H1 (cell line): Measurements from ENCODE around the gene ACTG1. TPM values are rescaled to one million over a fixed set of nuclear protein-coding genes. Genes with fewer than 3 reads are reported as not detected.
A peak's percentile ranks its signal among the peaks of the same experiment; 100 is the strongest.

ENCODE experiments used
- CTCF ChIA-PET: fragments of 300-600 bp; sonication (Branson Sonifier 250); formaldehyde crosslinking; loops from one replicate; lab custom pipeline; 2021; ENCODE audit not compliant: partially characterized antibody; lab: Charles Lee
- POLR2A ChIA-PET: fragments of 300-600 bp; sonication (Branson Sonifier 250); formaldehyde crosslinking; loops from one replicate; lab custom pipeline; 2021; ENCODE audit warnings: inconsistent platforms; ENCODE audit not compliant: partially characterized antibody; lab: Charles Lee
- DNase-seq, 2 experiments: peaks; one replicate each; pipeline versions ENCODE4 v3.0.0 to v3.0.0-alpha.2; 2010 to 2022; ENCODE audit warnings: low spot score in 2 of 2, low read depth in 1 of 2, mixed read lengths in 1 of 2
- FAIRE-seq: peaks from 2 replicates; lab custom pipeline; 2011; peaks lifted over from hg19 to GRCh38; lab: Jason Lieb, UNC
- H2AFZ ChIP-seq: 2 replicates; pipeline ENCODE4 v1.8.1; 2012; ENCODE audit warnings: low read length, inconsistent platforms
- H2AK5ac ChIP-seq: 2 replicates; pipeline ENCODE4 v1.6.1; 2013; ENCODE audit warnings: low read depth, low read length
- H2BK120ac ChIP-seq: replicated peaks from 2 replicates; pipeline ENCODE3; 2013; ENCODE audit warnings: low read depth, low read length, inconsistent platforms
- H2BK12ac ChIP-seq: 2 replicates; pipeline ENCODE4 v1.6.1; 2013; ENCODE audit warnings: low read depth, low read length
- H2BK15ac ChIP-seq: 2 replicates; pipeline ENCODE4 v1.6.1; 2013; ENCODE audit warnings: low read length
- H2BK20ac ChIP-seq: 2 replicates; pipeline ENCODE4 v1.6.1; 2013; ENCODE audit warnings: low read length
- H2BK5ac ChIP-seq: 2 replicates; pipeline ENCODE4 v1.6.1; 2013; ENCODE audit warnings: low read depth, low read length
- H3K14ac ChIP-seq: 2 replicates; pipeline ENCODE4 v1.6.1; 2013; ENCODE audit warnings: inconsistent platforms; ENCODE audit not compliant: insufficient read length
- H3K18ac ChIP-seq: 2 replicates; pipeline ENCODE4 v1.6.1; 2013; ENCODE audit warnings: low read length; ENCODE audit errors: extremely low read depth
- H3K23ac ChIP-seq: 2 replicates; pipeline ENCODE4 v1.6.1; 2013; ENCODE audit warnings: inconsistent platforms; ENCODE audit not compliant: insufficient read length
- H3K23me2 ChIP-seq: 2 replicates; pipeline ENCODE4 v1.6.1; 2013; ENCODE audit warnings: low read depth, low read length
- H3K27ac ChIP-seq: 2 replicates; pipeline ENCODE4 v1.6.1; 2011; ENCODE audit warnings: low read depth, low read length, inconsistent platforms
- H3K27me3 ChIP-seq, 4 experiments: replicated peaks in 1 of 4; 1 replicate in 1 of 4; 2 replicates in 3 of 4; pipeline versions ENCODE4 v1.6.1 to v1.8.1; 2011 to 2013; ENCODE audit warnings: low read length in 3 of 4, mild to moderate bottlenecking in 3 of 4, inconsistent platforms in 2 of 4, mixed read lengths in 2 of 4, moderate library complexity in 1 of 4; ENCODE audit not compliant: control insufficient read depth in 3 of 4, insufficient read depth in 3 of 4; ENCODE audit errors: extremely low read depth in 1 of 4
- H3K36me3 ChIP-seq, 4 experiments: 2 replicates each; pipeline versions ENCODE4 v1.6.1 to v1.8.1; 2011 to 2013; ENCODE audit warnings: mild to moderate bottlenecking in 4 of 4, low read length in 3 of 4, moderate library complexity in 2 of 4, control low read depth in 1 of 4, inconsistent platforms in 1 of 4; ENCODE audit not compliant: insufficient read depth in 4 of 4, control insufficient read depth in 2 of 4
- H3K4ac ChIP-seq: replicated peaks from 2 replicates; pipeline ENCODE3; 2013; ENCODE audit warnings: low read length, low read depth, mixed read lengths, inconsistent platforms; ENCODE audit not compliant: insufficient read length
- H3K4me1 ChIP-seq, 4 experiments: replicated peaks in 1 of 4; 1 replicate in 1 of 4; 2 replicates in 3 of 4; pipeline versions ENCODE4 v1.6.1 to v1.8.1; 2011 to 2013; ENCODE audit warnings: low read length in 3 of 4, inconsistent platforms in 2 of 4, mixed read lengths in 1 of 4; ENCODE audit not compliant: insufficient read depth in 4 of 4, control insufficient read depth in 3 of 4
- H3K4me2 ChIP-seq, 2 experiments: 2 replicates each; pipeline versions ENCODE4 v1.6.1 to v1.8.1; 2011 to 2013; ENCODE audit warnings: low read depth in 2 of 2, low read length in 2 of 2, control low read depth in 1 of 2, inconsistent platforms in 1 of 2, mild to moderate bottlenecking in 1 of 2; ENCODE audit not compliant: insufficient read depth in 1 of 2
- H3K4me3 ChIP-seq, 4 experiments: fragments of 200-600, 300-600 bp in 1 of 4; sonication (generic), shearing (Covaris generic), sonication (Bioruptor Twin) in 1 of 4; 2 replicates each; pipeline versions ENCODE4 v1.5.1 to v1.8.1; 2011 to 2016; ENCODE audit warnings: low read length in 4 of 4, low read depth in 3 of 4, control low read depth in 2 of 4, inconsistent platforms in 2 of 4, mild to moderate bottlenecking in 2 of 4, mixed read lengths in 1 of 4, moderate library complexity in 1 of 4; ENCODE audit not compliant: insufficient read depth in 2 of 4; ENCODE audit errors: extremely low read depth in 1 of 4
- H3K56ac ChIP-seq: replicated peaks from 2 replicates; pipeline ENCODE3; 2013; ENCODE audit warnings: low read depth, mild to moderate bottlenecking, mixed read lengths, low read length, inconsistent platforms; ENCODE audit not compliant: insufficient read length
- H3K79me1 ChIP-seq: 2 replicates; pipeline ENCODE4 v1.6.1; 2013; ENCODE audit warnings: low read depth, low read length, control low read depth
- H3K79me2 ChIP-seq, 2 experiments: 2 replicates each; pipeline versions ENCODE4 v1.6.1 to v1.8.1; 2012 to 2013; ENCODE audit warnings: low read length in 2 of 2, mild to moderate bottlenecking in 2 of 2, inconsistent platforms in 1 of 2; ENCODE audit not compliant: insufficient read depth in 2 of 2, control insufficient read depth in 1 of 2
- H3K9ac ChIP-seq, 4 experiments: replicated peaks in 1 of 4; 1 replicate in 1 of 4; 2 replicates in 3 of 4; pipeline versions ENCODE4 v1.6.1 to v1.8.1; 2011 to 2013; ENCODE audit warnings: low read depth in 3 of 4, low read length in 3 of 4, control low read depth in 2 of 4, mild to moderate bottlenecking in 2 of 4, moderate library complexity in 2 of 4, inconsistent platforms in 1 of 4; ENCODE audit errors: extremely low read depth in 1 of 4
- H3K9me3 ChIP-seq, 2 experiments: 2 replicates each; pipeline versions ENCODE4 v1.6.1 to v1.8.1; 2012 to 2013; ENCODE audit warnings: mild to moderate bottlenecking in 2 of 2, moderate library complexity in 2 of 2, control low read depth in 1 of 2, inconsistent platforms in 1 of 2, low read depth in 1 of 2, low read length in 1 of 2, mixed read lengths in 1 of 2; ENCODE audit not compliant: insufficient read depth in 2 of 2
- H4K20me1 ChIP-seq, 2 experiments: replicated peaks in 1 of 2; 2 replicates each; pipeline versions ENCODE3 to v1.8.1; 2011 to 2013; ENCODE audit warnings: inconsistent platforms in 2 of 2, low read length in 2 of 2, mild to moderate bottlenecking in 1 of 2; ENCODE audit not compliant: insufficient read depth in 2 of 2, control insufficient read depth in 1 of 2
- H4K5ac ChIP-seq: 2 replicates; pipeline ENCODE4 v1.6.1; 2013; ENCODE audit warnings: low read length, low read depth, mixed read lengths, inconsistent platforms; ENCODE audit not compliant: insufficient read length
- H4K8ac ChIP-seq: 2 replicates; pipeline ENCODE4 v1.8.0; 2013; ENCODE audit warnings: mild to moderate bottlenecking, moderate library complexity, low read length, inconsistent platforms; ENCODE audit not compliant: insufficient read depth; ENCODE audit errors: extremely low read depth
- H4K91ac ChIP-seq: replicated peaks from 2 replicates; pipeline ENCODE3; 2013; ENCODE audit warnings: low read length, mixed read lengths, inconsistent platforms; ENCODE audit not compliant: insufficient read length
- CREB1 ChIP-seq: IDR thresholded peaks from 2 replicates; pipeline ENCODE4 v1.6.1; 2012; ENCODE audit warnings: inconsistent platforms
- EZH2 ChIP-seq: fragments of 200-600 bp; sonication (generic); IDR thresholded peaks from 2 replicates; pipeline ENCODE4 v1.7.1; 2012; ENCODE audit warnings: low read depth, mild to moderate bottlenecking, moderate library complexity, low read length, inconsistent platforms; ENCODE audit not compliant: severe bottlenecking
- JUN ChIP-seq: IDR thresholded peaks from 2 replicates; pipeline ENCODE4 v1.6.1; 2011; ENCODE audit warnings: low read depth, mild to moderate bottlenecking, improper control_type of control experiment, low read length
- PHF8 ChIP-seq: fragments of 200-600 bp; sonication (generic); conservative IDR thresholded peaks from 2 replicates; pipeline ENCODE4 v1.7.1; 2012; ENCODE audit warnings: low read depth, mild to moderate bottlenecking, inconsistent platforms, low read length, moderate library complexity
- SP4 ChIP-seq: IDR thresholded peaks from 2 replicates; pipeline ENCODE4 v1.6.1; 2012; ENCODE audit warnings: low read length, inconsistent platforms
- WGBS, 2 experiments: shearing (Covaris generic) in 1 of 2; methylation state at CpG; one replicate each; pipeline versions ENCODE4 v1.1.6 to v1.1.7; 2013 to 2015; ENCODE audit warnings: low lambda C conversion rate in 2 of 2, mixed read lengths in 2 of 2, inconsistent platforms in 1 of 2, low coverage in 1 of 2, missing lambda C conversion rate in 1 of 2; ENCODE audit not compliant: insufficient replicate concordance in 2 of 2, insufficient coverage in 1 of 2, insufficient read length in 1 of 2; ENCODE audit errors: extremely low coverage in 1 of 2, missing lambda C conversion rate in 1 of 2; 5-methylcytosine and 5-hydroxymethylcytosine counted together
- polyA plus RNA-seq, 7 experiments: library from polyadenylated mRNA; depleted of rRNA in 3 of 7; stranded (reverse) in 5 of 7; unstranded in 2 of 7; fragments of >200 nt in 5 of 7; fragments of 200-250 nt in 2 of 7; gene quantifications; 1 replicate in 5 of 7; 2 replicates in 1 of 7; 4 replicates in 1 of 7; pipeline versions ENCODE4 v1.2.1 to v1.2.3, GENCODE V29; 2011 to 2013; ENCODE audit warnings: missing spikeins in 2 of 7, mixed read lengths in 2 of 7
- total RNA-seq: library from RNA; stranded (reverse); fragmentation: NEBNext Ultra II Directional; extraction: Animal tissue kit (Norgen Biotek cat#: 25700); gene quantifications from 2 replicates; pipeline ENCODE4 v1.2.1, GENCODE V29; 2021
- TF ChIP-seq, protein P1 (sequence below): IDR thresholded peaks from 2 replicates; pipeline ENCODE4 v1.6.1; 2012; ENCODE audit warnings: inconsistent platforms
- TF ChIP-seq, protein P2 (sequence below): IDR thresholded peaks from 2 replicates; pipeline ENCODE4 v1.6.1; 2011; ENCODE audit warnings: low read depth, mild to moderate bottlenecking, low read length; ENCODE audit not compliant: insufficient read depth
- TF ChIP-seq, protein P3 (sequence below): IDR thresholded peaks from 2 replicates; pipeline ENCODE4 v1.6.1; 2011; ENCODE audit warnings: low read length, improper control_type of control experiment
- TF ChIP-seq, protein P4 (sequence below): IDR thresholded peaks from 2 replicates; pipeline ENCODE4 v1.6.1; 2012; ENCODE audit warnings: inconsistent platforms

Gene ACTG1
- total and polyA plus RNA-seq, 2 of the 8 experiments (the other 6 are each of a cell fraction or from before 2014, with no cell fraction given): 3,535 to 5,010 TPM

DNA sequence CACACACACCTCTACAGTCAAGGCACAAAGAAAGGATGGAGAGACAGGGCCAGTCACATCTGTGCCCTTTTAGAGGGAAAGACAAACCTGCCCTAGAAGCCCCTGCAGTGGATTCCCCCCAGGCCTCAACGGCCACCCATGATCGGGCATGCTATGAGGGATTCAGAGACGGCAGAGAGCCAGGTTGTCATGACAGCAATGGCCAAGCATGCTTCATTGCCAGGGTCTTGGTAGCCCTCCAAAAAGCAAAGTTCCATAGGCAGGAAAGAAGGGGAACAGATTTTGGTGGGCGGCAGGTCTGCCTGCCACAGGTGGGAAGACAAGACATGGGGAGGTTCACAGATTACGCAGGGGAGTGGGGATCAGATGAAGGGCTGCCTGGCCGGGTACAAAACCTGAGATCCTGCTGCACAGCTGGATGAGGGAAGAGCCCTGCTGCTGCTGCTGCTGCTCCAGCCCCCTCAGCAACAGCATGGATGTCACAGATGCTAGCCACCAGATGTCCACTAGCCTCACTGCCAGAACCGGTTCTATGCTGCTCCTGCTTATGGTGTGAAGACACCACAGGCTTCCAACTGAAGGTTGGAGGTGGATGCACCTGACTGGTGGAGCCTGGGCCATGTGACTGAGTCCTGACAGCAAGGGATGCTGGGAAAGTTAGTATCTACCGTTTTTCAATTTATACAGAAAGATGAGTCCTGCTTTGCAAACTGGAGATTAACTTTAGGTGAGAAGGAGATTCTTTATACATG, 17.8 kb downstream of the ACTG1 start:
- H3K79me1 ChIP-seq: no peaks in the 10 kb centered on the region
- H4K5ac ChIP-seq: no peak overlapping the region
- peaks cover 4 to 17% (median 11%) of the 10 kb centered on the region in 4 experiments for H3K4me1 ChIP-seq
- H3K23ac ChIP-seq: no peak overlapping the region
- H2BK15ac ChIP-seq: no peak overlapping the region
- no peak for FAIRE-seq
- H3K18ac ChIP-seq: no peak overlapping the region
- H3K9me3 ChIP-seq: no peaks in the 10 kb centered on the region
- CTCF ChIA-PET: interaction anchor here (1.1 kb wide), 1 partner anchor 185 kb away, joined by 3 read pairs; no protein-coding TSS in a partner anchor
- H4K91ac ChIP-seq: no peak overlapping the region
- H3K4ac ChIP-seq: peak overlapping the region; percentile 4
- H3K9ac ChIP-seq: no peak overlapping the region
- H2AFZ ChIP-seq: no peak overlapping the region
- H3K27me3 ChIP-seq: peaks cover 0 to 5% (median 2%) of the 10 kb centered on the region in 4 experiments; a peak in 3 of 7 replicates
- H2BK5ac ChIP-seq: no peak overlapping the region
- no peak overlapping the region for H2BK12ac ChIP-seq
- H3K4me3 ChIP-seq: no peak overlapping the region
- WGBS, 2 experiments: 82% methylated on average over 8 of the region's 8 CpGs; no CpG with 5 or more reads in 1 of the 2 experiments
- H3K4me2 ChIP-seq: no peak overlapping the region
- no peaks in the 10 kb centered on the region for H3K36me3 ChIP-seq
- DNase-seq: no peak
- no peak overlapping the region for H2AK5ac ChIP-seq
- H4K20me1 ChIP-seq: no peaks in the 10 kb centered on the region
- H3K14ac ChIP-seq: no peak overlapping the region
- no peak overlapping the region for H4K8ac ChIP-seq
- no peaks in the 10 kb centered on the region for H3K23me2 ChIP-seq
- no peak overlapping the region for H2BK20ac ChIP-seq
- H3K27ac ChIP-seq: no peak overlapping the region
- POLR2A ChIA-PET: interaction anchor here (35.8 kb wide), 1 partner anchor 21 kb away, joined by 1004 read pairs; the partner anchor contains the start of genes ACTG1 and FSCN2
- H2BK120ac ChIP-seq: no peak overlapping the region
- no peaks in the 10 kb centered on the region for H3K79me2 ChIP-seq
- no peak overlapping the region for H3K56ac ChIP-seq
- no peak for TF ChIP-seq SP4
- TF ChIP-seq CREB1: no peak
- no peak for TF ChIP-seq EZH2
- TF ChIP-seq, protein P1, sequence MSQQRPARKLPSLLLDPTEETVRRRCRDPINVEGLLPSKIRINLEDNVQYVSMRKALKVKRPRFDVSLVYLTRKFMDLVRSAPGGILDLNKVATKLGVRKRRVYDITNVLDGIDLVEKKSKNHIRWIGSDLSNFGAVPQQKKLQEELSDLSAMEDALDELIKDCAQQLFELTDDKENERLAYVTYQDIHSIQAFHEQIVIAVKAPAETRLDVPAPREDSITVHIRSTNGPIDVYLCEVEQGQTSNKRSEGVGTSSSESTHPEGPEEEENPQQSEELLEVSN: peak; percentile 12; the same call in 1 of the 2 replicates
- TF ChIP-seq, protein P2, sequence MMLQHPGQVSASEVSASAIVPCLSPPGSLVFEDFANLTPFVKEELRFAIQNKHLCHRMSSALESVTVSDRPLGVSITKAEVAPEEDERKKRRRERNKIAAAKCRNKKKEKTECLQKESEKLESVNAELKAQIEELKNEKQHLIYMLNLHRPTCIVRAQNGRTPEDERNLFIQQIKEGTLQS: no peak
- no peak for TF ChIP-seq PHF8
- TF ChIP-seq JUN: no peak
- TF ChIP-seq, protein P3, sequence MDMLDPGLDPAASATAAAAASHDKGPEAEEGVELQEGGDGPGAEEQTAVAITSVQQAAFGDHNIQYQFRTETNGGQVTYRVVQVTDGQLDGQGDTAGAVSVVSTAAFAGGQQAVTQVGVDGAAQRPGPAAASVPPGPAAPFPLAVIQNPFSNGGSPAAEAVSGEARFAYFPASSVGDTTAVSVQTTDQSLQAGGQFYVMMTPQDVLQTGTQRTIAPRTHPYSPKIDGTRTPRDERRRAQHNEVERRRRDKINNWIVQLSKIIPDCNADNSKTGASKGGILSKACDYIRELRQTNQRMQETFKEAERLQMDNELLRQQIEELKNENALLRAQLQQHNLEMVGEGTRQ: peak; percentile 72
- TF ChIP-seq, protein P4, sequence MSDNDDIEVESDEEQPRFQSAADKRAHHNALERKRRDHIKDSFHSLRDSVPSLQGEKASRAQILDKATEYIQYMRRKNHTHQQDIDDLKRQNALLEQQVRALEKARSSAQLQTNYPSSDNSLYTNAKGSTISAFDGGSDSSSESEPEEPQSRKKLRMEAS: peak; percentile 58
